Measurements from ENCODE around the gene KCTD3. TPM values are rescaled to one million over a fixed set of nuclear protein-coding genes. Genes with fewer than 3 reads are reported as not detected.

The KCTD3 gene
- total RNA-seq, 4 donors from 2014 or later = 41.8 to 84.5 (median 49.1) TPM

- no peak for ATAC-seq (ENCODE audit: low FRiP score)
- TF ChIP-seq, protein P1, sequence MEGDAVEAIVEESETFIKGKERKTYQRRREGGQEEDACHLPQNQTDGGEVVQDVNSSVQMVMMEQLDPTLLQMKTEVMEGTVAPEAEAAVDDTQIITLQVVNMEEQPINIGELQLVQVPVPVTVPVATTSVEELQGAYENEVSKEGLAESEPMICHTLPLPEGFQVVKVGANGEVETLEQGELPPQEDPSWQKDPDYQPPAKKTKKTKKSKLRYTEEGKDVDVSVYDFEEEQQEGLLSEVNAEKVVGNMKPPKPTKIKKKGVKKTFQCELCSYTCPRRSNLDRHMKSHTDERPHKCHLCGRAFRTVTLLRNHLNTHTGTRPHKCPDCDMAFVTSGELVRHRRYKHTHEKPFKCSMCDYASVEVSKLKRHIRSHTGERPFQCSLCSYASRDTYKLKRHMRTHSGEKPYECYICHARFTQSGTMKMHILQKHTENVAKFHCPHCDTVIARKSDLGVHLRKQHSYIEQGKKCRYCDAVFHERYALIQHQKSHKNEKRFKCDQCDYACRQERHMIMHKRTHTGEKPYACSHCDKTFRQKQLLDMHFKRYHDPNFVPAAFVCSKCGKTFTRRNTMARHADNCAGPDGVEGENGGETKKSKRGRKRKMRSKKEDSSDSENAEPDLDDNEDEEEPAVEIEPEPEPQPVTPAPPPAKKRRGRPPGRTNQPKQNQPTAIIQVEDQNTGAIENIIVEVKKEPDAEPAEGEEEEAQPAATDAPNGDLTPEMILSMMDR (IDR thresholded peaks at IDR 0.05) = no peak
- no peak for DNase-seq (ENCODE audit: low spot score)
Measured at GRCh38 chr1:215526147-215526845, 40.8 kb upstream of the KCTD3 start.

GRCh38 chr1:215526846-215527151, 40.3 kb upstream of the KCTD3 start:
- DNase-seq (ENCODE audit: low spot score) (no peak), ATAC-seq (ENCODE audit: low FRiP score) (no peak)
- TF ChIP-seq, protein P1 (IDR thresholded peaks at IDR 0.05) = no peak

DNA sequence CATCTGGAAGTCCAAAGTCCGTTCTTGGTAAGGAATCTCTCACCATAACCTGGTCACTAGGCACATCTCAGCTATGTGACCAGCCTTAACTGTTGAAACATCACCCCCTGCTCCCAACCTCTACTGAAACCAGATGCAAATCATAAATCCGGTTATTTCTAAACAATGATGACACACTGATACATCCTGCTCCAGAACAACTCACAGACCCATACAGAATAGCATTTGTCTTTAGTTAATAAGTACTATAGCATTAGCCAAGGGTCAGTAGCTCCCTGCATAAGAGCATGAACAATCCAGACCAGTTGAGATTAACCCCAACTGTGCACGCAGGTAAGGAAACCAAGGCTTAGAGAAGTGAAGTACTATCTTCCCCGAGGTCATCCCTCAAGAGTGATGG, 38.0 kb upstream of the KCTD3 start:
- TF ChIP-seq, protein P1 (IDR thresholded peaks at IDR 0.05) = no peak
- DNase-seq (ENCODE audit: low spot score) (no peak), ATAC-seq (ENCODE audit: low FRiP score) (no peak)

- DNase-seq (ENCODE audit: low spot score) (no peak), ATAC-seq (ENCODE audit: low FRiP score) (no peak)
- TF ChIP-seq, protein P1 (IDR thresholded peaks at IDR 0.05) = no peak
Measured at GRCh38 chr1:215529571-215529970, 37.5 kb upstream of the KCTD3 start.

- DNase-seq (ENCODE audit: low spot score) (no peak), ATAC-seq (ENCODE audit: low FRiP score) (no peak)
- TF ChIP-seq, protein P1 (IDR thresholded peaks at IDR 0.05) = no peak
Measured at GRCh38 chr1:215530401-215530984, 36.6 kb upstream of the KCTD3 start.

DNA sequence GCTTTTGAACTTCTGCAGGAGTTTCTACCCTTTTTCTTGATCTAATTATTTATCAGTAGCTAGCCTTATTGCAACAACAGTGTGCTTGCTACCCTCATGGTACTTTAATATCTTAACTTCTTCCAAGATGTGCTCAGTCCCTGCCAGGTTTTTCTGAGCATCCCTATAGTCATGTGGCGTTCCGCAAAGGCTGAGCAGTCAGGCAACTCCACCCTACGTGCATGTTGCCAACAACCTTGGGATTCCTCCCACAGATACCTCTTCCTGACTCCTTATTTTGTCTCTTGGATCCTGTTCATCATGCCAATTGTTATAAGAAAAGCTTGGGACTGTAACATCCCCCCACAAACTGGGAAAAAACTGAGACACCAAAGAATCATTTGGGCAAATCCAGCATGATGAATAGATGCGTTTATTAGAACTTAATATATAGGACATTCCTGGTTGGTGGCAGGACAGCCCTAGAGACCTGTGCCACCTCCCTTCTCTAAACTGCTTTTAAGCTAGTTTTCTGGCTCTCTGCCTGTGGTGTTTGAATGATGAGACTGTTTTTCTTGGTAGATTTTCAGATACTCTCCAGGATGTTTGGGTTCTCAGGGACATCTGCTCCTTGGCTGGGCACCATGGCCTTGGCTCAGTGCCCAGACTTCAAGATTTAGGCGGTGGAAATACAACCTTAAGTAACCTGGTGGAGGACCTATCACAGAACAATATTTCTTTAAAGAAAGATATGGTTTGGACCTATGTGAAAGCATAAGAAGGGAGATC, 27.1 kb upstream of the KCTD3 start:
- TF ChIP-seq, protein P1 (IDR thresholded peaks at IDR 0.05) = no peak
- DNase-seq (ENCODE audit: low spot score) (no peak), ATAC-seq (ENCODE audit: low FRiP score) (peak; percentile 82)
